ENCODE data around the gene SOX30.

DNA sequence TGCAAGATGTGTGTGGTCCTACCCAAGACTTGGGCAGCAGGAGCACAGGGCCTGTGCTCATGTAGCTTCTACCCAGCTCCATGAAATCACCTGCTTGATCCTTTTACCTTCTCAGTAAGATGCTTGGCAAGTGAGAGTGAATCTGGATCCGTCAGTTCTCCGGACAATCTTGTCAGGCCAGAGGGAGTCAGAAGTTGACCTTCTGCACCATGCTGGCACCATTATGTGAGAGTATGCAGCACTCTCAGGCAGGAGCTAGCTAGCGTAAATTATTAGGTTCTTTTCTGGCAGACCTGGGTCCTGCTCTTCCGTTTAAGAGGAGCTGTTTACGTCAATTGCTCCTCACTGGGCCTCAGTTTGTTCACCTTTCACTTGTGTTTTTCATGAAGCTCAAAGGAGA lies 39.7 kb downstream of the SOX30 start:
- TF ChIP-seq, protein P1, sequence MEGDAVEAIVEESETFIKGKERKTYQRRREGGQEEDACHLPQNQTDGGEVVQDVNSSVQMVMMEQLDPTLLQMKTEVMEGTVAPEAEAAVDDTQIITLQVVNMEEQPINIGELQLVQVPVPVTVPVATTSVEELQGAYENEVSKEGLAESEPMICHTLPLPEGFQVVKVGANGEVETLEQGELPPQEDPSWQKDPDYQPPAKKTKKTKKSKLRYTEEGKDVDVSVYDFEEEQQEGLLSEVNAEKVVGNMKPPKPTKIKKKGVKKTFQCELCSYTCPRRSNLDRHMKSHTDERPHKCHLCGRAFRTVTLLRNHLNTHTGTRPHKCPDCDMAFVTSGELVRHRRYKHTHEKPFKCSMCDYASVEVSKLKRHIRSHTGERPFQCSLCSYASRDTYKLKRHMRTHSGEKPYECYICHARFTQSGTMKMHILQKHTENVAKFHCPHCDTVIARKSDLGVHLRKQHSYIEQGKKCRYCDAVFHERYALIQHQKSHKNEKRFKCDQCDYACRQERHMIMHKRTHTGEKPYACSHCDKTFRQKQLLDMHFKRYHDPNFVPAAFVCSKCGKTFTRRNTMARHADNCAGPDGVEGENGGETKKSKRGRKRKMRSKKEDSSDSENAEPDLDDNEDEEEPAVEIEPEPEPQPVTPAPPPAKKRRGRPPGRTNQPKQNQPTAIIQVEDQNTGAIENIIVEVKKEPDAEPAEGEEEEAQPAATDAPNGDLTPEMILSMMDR (IDR thresholded peaks at IDR 0.05) = no peak
- TF ChIP-seq POLR2A (IDR thresholded peaks at IDR 0.05) = no peak
- no peak for TF ChIP-seq POLR2AphosphoS5 (IDR thresholded peaks at IDR 0.05)

Measured in gastroesophageal sphincter (tissue), 3 donors.